T-helper 22 cell (primary cell): ENCODE results near the gene PTTG1.
A peak's percentile ranks its signal among the peaks of the same experiment; 100 is the strongest.

ENCODE experiments used
- DNase-seq: peaks from one replicate; pipeline ENCODE4 v3.0.0-alpha.2; 2020; ENCODE audit warnings: low read depth

Gene PTTG1

DNA sequence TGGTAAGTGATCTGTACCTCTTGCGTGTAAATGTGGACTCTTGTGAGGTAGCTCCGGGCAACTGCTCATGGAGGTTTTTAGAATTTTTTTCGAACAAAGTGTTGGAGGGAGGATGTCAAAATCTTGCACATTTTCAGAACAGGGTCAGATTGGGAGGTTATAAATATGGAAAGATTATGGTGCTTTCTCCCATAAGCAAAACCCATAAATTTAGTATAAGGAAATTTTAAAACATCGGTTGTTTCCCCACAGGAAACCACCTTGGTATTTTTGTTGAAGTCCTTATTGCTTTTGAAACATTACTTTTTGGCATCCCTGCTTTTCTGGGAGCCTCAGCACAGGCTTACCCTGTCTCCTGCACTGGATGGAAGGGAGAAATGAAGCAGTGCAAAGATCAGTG lies 33.9 kb downstream of the PTTG1 start:
- no peak for DNase-seq

DNA sequence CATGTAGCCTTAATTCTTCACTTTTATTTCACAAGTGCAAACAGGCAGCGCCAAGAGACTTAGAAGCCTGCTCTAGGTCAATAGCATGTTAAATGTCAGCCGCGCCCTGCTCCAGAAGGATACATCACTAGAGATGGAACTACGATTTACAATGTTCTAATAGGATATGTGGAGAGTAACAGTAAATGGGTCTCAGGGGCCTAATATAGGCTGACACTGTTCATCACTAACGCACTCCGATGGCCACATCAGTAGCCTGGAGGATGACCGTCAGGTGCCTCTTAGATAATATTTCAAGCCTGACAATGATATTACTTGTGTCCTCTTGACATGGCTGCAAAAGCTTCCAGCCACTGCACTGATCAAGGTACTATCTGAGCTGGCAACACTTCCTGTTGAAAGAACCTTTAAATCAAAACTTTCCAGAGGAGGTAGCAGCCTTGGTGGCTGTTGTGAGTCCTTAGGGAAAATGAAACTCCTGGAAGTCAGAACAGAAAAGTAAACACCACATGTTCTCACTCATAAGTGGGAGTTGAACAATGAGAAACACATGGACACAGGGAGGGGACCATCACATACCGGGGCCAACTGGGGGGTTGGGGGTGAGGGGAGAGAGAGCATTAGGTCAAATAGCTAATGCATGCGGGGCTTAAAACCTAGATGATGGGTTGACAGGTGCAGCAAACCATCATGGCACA lies 35.0 kb downstream of the PTTG1 start:
- DNase-seq: no peak

DNA sequence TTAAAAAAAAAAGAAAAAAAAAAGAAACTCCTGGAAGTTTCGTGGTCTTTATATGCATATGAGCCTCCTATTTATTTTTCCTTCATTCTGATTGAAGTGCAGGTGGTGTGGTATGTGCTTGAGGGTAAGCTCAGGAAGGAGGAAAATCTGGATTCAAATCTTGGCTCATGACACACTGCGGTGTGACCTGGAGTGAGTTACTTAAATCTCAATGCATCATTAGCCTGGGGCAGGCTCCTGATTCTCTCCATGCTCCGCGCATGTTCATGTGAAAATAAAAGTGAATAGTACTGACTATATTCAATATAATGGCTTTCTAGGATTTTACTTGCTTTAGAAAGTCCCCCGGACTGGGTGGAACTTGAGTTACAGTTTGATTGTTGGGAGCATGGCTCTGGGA lies 35.6 kb downstream of the PTTG1 start:
- no peak for DNase-seq

DNA sequence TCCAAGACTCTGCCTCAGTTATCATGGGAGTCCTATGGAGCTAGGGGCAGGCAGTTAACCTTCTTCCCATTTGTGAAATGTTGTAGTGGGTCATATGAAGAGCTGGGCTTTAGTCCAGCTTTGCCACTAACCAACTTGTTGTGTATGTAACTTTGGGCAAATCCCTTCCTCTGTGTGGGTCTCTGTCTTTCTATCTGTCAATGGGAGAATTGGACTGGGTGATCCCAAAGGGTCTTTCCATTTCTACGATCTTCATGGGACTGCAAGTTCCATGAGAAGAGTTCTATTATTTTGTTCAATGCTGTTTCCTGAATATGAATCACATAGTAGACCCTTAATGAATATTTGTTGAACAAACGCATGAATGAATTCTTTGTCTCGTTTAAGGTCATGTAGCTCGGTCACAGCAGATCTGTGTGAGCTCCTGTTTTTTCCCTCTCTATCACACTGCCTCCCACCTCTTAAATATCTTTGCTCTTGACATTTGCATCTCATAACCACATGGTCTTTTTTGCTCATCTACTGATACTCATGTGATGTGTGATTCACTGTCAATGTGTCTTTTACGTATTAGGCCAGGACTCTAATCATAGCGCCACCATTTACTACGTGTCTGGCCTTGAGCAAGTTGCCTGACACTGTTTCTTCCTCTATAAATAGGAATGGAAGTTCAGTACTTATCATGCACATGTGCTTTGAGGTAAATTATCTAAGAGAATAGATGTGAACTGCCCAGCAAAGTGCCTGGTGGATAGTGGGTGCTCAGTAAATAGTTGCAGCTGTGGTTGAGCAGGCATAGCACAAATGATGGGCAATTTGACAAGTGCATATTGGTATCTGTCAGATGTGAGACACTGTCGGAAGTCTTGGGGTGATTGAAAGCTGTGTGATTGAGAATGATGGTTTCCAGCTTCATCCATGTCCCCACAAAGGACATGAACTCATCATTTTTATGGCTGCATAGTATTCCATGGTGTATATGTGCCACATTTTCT lies 37.4 kb downstream of the PTTG1 start:
- DNase-seq: no peak

DNA sequence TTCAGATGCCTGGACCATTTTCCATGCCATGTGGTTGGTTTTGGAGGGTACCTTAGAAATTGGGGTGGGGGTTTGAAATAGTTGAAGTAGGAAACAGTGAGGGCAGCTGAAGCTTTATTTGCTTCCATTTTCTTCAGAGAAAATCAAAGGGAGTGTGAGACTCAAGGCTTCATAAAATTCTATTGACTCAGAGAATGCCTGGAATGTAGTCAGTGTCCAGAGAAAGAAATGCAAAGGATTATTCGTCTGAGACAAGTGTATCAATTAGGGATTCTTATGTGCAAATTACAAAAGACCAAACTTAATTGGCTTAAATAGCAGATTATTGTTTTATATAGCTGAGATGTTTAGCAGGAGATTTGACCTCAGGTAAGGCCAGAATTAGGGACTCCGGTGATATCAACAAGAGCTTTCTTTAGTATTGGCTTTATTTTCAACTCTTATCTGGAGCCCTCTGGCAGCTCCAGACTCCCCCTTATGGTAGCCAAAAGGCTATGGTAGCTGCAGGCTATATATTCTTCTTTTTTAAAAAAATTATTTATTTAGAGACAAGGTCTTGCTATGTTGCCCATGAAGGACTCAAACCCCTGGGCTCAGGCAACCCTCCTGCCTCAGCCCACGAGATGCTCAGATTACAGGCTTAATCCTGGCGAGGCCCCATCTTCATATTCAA lies 38.9 kb downstream of the PTTG1 start:
- DNase-seq: no peak

DNA sequence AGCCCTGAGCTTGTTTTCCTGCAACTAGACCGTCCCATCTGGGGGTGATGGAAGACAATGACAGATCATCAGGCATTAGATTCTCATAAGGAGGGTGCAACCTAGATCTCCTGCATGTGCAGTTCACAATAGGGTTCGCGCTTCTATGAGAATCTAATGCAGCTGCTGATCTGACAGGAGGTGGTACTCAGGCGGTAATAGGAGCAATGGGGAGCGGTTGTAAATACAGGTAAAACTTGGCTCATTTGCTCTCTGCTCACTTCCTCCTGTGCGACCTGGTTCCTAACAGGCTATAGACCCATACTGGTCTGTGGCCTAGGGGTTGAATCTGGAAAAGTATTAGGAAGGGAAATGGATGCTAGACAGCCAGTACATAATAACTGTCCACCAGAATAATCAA lies 39.7 kb downstream of the PTTG1 start:
- DNase-seq: no peak

DNA sequence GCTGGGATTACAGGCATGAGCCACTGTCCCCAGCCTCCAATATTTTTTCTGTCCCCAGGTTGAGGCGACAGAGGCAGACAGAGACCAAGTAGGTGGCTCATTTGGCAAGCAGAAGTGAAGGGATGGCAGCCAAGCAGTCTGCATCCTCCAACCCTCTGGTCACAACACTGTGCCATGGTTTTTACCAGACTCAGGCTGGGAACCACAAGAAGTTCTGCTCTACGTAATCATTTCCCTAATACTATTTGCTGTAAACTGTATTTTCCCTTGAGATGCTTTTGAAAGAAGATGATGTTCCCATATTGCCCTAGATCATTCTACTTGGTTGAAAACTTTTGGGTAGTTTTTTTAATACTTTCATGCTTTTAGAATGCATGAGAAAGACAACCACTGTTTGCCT lies 40.5 kb downstream of the PTTG1 start:
- DNase-seq: no peak

DNA sequence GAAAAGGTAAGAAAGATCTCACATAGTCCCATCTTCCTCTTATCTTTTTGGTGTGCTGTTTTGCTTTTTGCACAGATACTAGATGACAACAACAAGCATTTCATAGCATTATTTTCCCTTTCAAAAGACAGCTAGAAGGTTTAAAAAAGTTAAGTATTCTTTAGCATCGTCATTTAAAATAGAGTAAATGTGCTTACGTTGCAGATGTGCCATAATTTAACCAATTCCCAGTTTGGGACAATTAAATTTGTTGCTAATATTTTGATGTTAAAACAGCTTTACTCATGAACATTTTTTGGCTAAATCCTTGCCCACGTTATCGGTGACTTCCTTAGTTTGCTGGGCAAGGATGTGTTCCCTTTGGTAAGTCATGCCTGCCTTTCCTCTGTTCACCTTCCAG lies 41.6 kb downstream of the PTTG1 start:
- DNase-seq: no peak

DNA sequence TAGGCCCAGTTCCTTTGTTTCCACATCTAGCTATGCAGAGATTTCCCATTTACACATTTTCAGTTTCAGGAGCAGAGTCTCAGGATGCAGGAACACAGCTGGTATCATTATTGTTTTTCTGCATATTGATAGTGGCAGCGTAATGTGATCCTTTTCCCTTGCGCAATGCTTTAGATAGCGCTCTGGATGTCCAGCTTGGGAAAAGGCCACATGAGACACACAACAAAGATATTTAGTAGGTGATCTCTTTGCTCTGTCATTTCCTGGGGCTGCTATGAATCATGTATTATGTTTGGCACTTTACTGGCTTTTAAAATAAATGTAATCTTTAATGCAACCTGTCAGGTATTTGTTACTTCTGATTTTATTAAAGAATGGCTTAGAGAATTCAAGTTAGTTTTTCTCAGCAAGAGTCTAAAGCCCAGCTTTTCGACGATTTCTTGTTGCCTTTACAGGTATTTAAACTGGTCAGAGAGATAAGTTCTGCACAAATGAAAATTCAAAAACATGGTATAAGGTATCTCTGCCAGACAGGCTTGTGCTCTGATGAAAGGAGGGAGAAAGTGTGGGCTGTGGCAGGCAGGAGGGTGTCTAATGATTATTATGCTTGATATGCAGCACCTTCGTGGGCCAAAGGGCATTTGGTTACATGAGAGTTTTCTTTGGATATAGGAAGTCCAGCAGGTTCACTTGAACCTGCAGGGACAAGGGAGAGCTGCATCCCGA lies 42.2 kb downstream of the PTTG1 start:
- no peak for DNase-seq

DNA sequence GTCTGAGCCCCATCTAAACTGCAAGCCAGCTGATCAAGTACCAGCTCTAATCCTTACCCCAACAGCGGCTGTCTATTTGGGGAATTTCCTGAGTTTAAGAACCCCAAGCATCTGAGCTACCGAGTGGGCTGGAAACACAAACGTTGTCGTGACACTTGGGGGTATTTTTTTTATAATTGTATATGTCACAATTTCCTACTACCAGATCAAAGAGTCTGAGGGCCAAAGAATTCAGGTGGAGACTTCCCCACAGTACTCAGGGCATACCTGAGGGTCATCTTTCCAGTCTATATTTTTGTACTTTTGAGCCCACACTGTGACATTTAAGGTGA lies 42.8 kb downstream of the PTTG1 start:
- DNase-seq: no peak

DNA sequence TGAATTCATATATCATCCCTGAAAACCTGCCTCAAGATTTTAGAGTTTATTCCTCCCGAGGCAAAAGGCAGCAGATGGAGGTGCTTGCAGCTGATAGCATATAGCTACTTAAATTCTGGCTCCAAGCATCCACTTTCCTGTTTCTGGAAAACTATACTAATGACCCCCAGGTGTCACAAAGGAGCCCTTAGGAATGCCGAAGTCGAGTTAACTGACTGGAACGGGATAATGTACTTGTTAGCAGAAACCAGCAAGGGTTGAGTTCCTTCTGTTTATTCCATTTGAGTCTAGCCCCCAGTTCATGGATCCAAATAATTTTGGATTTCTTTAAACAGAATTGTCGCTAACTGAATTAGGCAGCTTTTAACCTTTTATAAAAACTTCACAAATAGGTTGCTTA lies 44.5 kb downstream of the PTTG1 start:
- DNase-seq: no peak

DNA sequence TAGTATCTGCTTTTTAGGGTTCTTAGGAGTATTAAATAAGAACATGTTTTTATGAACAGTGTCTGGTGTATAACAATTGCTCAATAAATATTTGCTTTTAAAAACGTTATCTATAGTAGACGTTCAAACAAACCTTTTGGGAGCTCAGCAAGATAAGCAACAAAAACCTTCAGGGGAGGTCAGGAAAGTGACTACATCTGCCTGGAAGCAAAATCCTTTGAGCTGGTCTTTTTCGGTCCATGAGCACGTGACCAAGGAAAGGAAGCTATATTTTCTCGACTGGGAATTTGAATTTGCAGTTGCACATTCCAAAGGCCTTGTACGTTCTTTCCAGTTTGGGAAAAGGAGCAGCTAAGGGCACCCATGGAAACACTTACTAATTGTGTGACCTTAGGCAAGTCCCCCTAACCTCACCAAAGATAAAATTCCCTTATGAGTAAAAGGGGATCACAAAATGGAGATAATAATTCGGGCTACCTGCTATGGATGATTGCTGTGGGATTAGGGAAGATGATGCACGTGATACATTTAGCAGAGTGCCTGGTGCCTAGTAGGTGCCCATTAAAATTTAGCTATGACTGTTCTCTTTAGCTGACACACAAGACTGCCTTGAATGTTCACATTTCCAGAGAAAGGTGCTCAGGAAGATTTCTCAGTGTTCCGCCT lies 45.4 kb downstream of the PTTG1 start:
- no peak for DNase-seq

DNA sequence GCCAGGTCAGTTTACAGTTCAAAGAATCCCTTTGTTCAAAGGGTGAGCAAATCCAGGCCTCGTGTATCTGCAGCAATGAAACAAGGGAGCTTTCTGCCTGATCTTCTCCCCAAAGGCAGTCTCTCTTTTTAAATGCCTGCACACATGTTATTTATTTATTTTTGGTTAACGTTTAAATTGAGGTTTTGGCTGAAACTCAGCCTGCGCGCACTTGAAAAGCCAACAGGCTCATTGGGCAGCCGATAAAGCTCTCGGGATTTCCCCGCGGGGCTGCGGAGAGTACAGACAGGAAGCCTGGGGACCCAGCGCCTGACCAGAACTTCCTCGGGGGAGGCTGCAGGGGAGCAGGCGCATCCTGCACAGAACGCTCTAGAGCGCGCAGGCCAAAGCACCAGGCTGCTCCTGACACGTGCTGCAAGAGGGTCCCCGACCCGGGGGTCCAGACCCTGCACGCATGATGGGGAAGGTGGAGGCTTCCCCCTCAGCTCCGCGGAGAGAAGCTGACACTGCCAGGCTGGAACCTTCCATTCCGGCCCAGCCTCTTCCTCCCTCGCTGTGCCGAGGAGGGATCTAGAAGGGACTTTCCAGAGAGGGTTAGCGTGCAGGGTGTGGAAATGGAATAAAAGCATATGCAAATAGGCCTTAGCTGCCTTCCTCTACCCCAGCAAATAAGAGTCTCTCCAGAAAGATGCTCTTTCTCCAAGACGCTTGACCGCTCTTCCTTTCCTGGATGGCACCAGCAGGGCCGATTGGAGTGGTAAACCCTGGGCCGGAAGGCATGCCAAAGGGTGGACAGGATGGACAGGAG lies 46.1 kb downstream of the PTTG1 start:
- peak; percentile 79 for DNase-seq

DNA sequence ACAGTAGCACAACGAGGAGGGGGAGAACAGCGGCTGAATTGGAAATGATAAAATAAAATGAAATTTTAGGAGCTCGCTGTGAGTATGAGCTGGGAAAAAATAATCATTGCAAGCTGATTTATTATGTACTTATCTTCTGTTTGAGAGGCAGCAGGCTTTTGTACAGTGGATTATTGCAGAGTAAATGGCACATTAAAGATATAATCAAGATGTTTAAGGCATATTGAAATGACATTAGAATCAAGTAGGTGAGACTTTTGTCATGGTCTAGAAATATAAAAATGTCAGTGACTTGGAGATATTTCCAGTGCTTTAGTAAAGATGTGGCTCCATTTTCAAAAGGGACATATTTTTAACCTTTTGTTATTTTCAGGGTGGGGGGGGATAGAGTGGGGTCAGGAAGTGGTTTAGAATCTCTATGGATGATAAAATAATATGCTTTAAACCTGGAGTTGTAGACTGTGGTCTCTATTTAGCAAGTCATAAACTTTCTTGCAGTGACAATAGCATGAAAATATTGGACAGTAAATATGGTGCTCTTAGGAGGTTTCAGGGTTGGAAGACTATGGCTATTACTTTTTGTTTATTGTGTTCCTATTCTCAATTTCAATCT lies 46.8 kb downstream of the PTTG1 start:
- no peak for DNase-seq

DNA sequence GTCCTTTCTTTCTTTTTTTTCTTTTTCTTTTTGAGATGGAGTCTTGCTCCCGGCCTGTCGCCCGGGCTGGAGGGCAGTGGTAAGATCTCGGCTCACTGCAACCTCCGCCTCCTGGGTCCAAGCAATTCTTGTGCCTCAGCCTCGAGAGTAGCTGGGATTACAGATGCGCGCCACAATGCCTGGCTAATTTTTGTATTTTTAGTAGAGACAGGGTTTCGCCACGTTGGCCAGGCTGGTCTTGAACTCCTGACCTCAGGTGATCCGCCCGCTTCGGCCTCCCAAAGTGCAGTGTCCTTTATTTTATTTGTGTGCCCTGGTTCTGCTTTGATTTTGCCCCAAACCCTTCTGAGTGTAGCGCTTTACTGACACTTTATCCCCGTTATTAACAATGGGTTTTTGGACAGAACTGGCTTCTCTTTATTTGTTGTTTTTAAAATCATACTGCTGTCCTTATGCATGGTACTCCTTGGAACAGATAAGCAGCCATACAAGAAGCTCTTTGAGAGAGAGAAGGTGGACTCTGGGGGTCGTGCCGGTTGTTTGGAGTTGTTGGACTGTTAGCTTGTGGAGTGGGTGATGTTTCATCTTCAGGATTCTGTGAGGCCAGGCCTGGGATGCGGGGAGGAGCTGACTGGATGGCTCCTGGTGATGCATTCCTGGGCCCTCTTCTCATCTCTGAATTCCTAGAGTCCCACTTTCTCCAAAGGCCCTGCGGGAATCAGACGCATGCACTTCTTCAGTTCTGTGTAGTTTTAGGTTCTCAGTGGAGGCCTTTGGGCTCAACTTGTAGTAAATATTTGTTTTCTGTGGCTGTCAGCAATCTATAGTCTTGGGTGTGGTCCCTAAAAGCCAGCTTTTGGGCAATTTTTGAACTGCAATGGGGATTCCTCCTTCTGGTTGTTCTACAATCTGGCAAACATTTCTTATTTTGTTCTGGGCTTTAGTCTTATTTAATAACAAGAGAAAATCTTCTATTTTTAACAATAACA lies 47.8 kb downstream of the PTTG1 start:
- no peak for DNase-seq

DNA sequence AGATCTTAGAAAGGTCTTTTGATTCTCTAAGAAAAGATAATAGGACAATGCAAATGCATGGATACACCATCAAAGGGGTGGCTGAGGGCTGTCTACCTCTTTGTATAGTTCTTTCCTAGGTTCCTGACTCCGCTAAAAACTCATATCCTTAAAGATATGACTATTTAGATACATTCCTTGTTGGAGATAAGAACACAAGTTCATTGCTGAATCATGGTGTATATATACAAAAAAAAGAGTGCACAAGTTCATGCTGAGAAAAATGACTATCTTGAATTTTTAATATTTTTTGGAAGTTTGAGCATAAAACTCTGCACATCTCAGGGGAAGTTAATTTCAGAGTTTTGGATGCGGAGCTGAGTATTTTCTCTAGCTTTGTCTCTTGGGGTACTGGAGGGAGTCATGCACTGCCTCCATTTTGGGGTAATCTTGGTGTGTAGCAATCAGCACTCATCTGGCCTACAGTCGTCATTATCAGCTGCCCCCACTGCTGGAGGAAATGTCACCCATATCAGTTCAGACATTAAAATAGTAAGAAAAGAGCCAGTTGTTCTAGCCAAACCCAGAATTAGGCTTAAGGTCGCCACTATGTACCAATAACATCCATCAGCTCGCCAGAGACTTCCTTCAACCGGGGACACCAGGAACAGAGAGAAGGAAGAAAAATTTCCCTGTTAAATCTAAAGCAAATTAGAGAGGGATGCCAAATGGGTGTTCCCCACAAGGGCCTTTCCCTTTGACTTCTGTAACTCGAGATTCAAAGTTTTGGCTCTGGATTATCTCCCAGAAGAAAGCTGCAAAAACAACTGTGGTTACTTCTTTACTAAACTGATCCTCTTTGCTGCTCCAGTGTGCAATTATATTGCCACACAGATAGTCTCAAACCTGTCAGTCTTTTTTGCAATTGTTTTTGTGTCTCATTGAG lies 49.0 kb downstream of the PTTG1 start:
- no peak for DNase-seq

DNA sequence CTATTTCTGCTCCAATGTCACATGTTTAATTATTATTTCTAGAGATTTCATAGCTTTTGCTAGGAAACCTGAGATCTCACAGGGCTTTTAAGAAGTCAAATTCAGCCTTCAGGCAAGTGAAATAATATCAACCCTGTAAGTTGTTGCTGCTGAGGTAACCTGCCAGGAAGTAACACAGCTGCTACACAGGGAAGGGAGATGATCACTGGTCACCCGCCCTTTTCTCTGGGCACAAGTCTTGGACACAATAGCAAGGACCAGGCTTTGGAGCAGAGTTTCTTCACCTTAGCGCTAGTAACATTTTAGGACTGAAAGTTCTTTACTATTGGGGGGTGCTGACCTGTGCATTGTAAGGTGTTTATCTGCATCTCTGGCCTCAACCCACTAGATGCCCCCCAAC lies 50.1 kb downstream of the PTTG1 start:
- DNase-seq: no peak

DNA sequence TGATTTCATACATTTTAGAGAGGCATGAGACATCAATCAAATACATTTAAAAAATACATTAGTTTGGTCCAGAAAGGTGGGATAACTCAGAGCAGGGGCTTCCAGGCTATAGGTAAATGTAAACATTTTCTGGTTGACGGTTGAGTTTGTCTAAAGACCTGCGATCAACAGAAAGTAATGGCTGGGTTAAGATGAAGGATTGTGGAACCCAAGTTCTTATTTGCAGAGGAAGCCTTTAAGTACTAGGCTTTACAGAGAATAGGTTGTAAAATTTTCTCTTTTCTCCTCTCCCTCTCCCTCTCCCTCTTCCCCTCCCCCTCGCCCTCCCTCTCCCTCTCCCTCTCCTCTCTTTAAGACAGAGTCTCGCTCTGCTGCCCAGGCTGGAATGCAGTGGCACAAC lies 50.8 kb downstream of the PTTG1 start:
- no peak for DNase-seq
